ENCODE measurements around the gene ANKS3. TPM values are rescaled to one million over a fixed set of nuclear protein-coding genes. Genes with fewer than 3 reads are reported as not detected.

ANKS3 gene
- total and polyA plus RNA-seq, 7 donors = 3.9 to 30.7 (median 20.8) TPM

- 56 to 80% methylated on average over 33 of the region's 33 CpGs for WGBS, 2 donors
- Histone ChIP-seq H3K9me3 (no peaks in the 10 kb centered on the region), H3K4me3 (no peak overlapping the region), H3K4me1 (peaks cover 0 to 6% (median 2%) of the 10 kb centered on the region in 4 donors), H3K36me3 (peaks cover 41 to 97% (median 51%) of the 10 kb centered on the region in 4 donors), H3K27me3 (no peaks in the 10 kb centered on the region), H3K27ac (no peak overlapping the region)
- DNase-seq = no peak
- intact Hi-C loops (cut with DNase I) = no loop called here
- no peak for TF ChIP-seq POLR2A (IDR thresholded peaks at IDR 0.05)
- no peak for TF ChIP-seq POLR2AphosphoS5 (IDR thresholded peaks at IDR 0.05)
- no peak for TF ChIP-seq EP300 (IDR thresholded peaks at IDR 0.05)
- TF ChIP-seq CTCF (IDR thresholded peaks at IDR 0.05) = no peak
Measured at GRCh38 chr16:4700997-4701743, 32.9 kb downstream of the ANKS3 start.

GRCh38 chr16:4700380-4700996, 33.6 kb downstream of the ANKS3 start:
- no peak overlapping the region for H3K4me3 ChIP-seq
- peaks cover 41 to 100% (median 55%) of the 10 kb centered on the region in 4 donors for H3K36me3 ChIP-seq
- TF ChIP-seq EP300 (IDR thresholded peaks at IDR 0.05) (no peak), POLR2A (IDR thresholded peaks at IDR 0.05) (no peak), CTCF (IDR thresholded peaks at IDR 0.05) (no peak), POLR2AphosphoS5 (IDR thresholded peaks at IDR 0.05) (no peak)
- DNase-seq = no peak
- WGBS, 2 donors = 93 to 94% methylated on average over 13 of the region's 13 CpGs
- intact Hi-C loops (cut with DNase I) = no loop called here
- H3K27me3 ChIP-seq = no peaks in the 10 kb centered on the region
- peaks cover 0 to 13% (median 8%) of the 10 kb centered on the region in 4 donors for H3K4me1 ChIP-seq
- H3K9me3 ChIP-seq = no peaks in the 10 kb centered on the region
- H3K27ac ChIP-seq = no peak overlapping the region

DNA sequence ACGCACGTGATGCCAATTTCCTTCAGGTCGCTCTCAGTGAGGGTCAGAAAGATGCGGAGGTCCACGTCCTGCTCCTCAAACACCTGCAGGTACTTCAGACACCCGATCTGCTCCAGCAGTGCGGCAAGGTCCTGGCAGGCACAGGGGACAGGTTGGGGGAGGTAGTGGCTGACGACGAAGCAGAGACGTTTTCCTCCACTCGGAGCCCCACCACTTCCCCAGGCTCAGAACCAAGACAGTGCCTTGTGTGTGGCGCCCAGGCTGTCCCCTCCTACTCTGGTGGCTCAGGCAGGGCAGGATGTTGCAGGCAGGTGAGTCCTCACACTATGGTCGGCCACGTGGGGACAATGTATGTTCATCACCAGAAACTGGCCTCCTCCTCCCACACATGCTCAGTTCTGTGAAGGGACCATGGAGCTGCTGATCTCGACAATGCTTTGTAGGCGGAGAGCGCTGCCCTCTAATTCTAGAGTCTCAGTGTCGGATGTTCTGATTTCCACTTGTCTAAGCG, 35.0 kb downstream of the ANKS3 start:
- H3K4me3 ChIP-seq = no peak overlapping the region
- 93 to 94% methylated on average over 19 of the region's 19 CpGs for WGBS, 2 donors
- no peak overlapping the region for H3K27ac ChIP-seq
- peaks cover 0 to 27% (median 22%) of the 10 kb centered on the region in 4 donors for H3K4me1 ChIP-seq
- H3K36me3 ChIP-seq = peaks cover 32 to 88% (median 43%) of the 10 kb centered on the region in 4 donors
- no peaks in the 10 kb centered on the region for H3K27me3 ChIP-seq
- DNase-seq = no peak
- H3K9me3 ChIP-seq = no peaks in the 10 kb centered on the region
- TF ChIP-seq EP300 (IDR thresholded peaks at IDR 0.05) = no peak
- TF ChIP-seq CTCF (IDR thresholded peaks at IDR 0.05) = no peak
- no peak for TF ChIP-seq POLR2AphosphoS5 (IDR thresholded peaks at IDR 0.05)
- TF ChIP-seq POLR2A (IDR thresholded peaks at IDR 0.05) = no peak
- intact Hi-C loops (cut with DNase I) = no loop called here

DNA sequence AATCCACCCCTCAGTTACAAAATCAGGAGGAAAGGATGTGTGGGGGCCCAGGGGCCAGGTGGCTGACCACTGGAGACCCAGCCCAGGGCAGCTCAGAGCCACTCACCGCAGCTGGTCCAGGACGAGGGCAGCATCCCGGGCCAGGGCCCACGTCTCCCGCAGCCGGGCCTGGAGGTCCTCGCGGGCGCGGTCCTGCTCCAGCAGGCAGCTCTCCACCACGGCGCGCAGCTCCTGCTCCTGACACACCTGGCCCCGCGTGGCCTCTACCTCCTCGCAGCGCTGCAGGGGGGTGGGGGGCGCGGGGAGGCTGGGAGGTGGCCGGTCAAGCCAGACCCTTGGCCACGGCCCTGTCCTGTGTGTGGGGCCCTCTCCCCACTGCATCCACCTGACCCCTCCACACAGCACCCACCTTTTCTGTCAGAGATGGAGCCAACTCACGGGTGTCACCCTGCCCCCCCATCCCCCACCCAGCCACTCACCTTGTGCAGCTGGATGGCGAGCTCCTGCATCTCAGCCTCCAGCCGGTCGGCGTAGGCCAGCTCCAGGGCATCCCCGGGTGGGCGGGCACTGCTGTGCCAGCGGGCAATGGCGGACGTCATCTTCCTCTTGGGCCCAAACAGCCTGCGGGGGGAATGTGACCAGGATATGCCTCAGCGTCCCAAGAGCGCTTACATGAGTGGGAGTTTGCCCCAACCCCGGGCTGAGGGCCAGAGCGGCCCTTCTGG, 35.6 kb downstream of the ANKS3 start:
- Histone ChIP-seq H3K4me1 (peaks cover 0 to 30% (median 22%) of the 10 kb centered on the region in 4 donors), H3K4me3 (no peak overlapping the region)
- DNase-seq = no peak

More for the DNA sequence above, 35.6 kb downstream of the ANKS3 start:
- WGBS, 2 donors = 94 to 95% methylated on average over 36 of the region's 36 CpGs
- Histone ChIP-seq H3K9me3 (no peaks in the 10 kb centered on the region), H3K27me3 (no peaks in the 10 kb centered on the region), H3K27ac (no peak overlapping the region), H3K36me3 (peaks cover 27 to 82% (median 39%) of the 10 kb centered on the region in 4 donors)
- intact Hi-C loops (cut with DNase I) = no loop called here
- TF ChIP-seq EP300 (IDR thresholded peaks at IDR 0.05) = no peak
- no peak for TF ChIP-seq POLR2A (IDR thresholded peaks at IDR 0.05)
- TF ChIP-seq POLR2AphosphoS5 (IDR thresholded peaks at IDR 0.05) = no peak
- no peak for TF ChIP-seq CTCF (IDR thresholded peaks at IDR 0.05)
